Daoy (cell line): Measurements from ENCODE around the gene PCDHA9. TPM values are rescaled to one million over a fixed set of nuclear protein-coding genes. Genes with fewer than 3 reads are reported as not detected.
"Not testable (repeated sequence)": the region's sequence is repeated elsewhere in the genome, so short reads cannot be mapped to it uniquely, and the experiment has no call there.

ENCODE experiments used
- DNase-seq: peaks from one replicate; pipeline ENCODE4 v3.0.0-alpha.2; 2015; ENCODE audit warnings: low read depth
- total RNA-seq: library from RNA; depleted of rRNA; stranded (reverse); fragments of >200 nt; shearing (Covaris generic); gene quantifications from 2 replicates; pipeline ENCODE4 v1.2.3, GENCODE V29; 2014; rRNA removed

Gene PCDHA9
- total RNA-seq, 1 experiment from 2014 or later, result 0.11 TPM

DNA sequence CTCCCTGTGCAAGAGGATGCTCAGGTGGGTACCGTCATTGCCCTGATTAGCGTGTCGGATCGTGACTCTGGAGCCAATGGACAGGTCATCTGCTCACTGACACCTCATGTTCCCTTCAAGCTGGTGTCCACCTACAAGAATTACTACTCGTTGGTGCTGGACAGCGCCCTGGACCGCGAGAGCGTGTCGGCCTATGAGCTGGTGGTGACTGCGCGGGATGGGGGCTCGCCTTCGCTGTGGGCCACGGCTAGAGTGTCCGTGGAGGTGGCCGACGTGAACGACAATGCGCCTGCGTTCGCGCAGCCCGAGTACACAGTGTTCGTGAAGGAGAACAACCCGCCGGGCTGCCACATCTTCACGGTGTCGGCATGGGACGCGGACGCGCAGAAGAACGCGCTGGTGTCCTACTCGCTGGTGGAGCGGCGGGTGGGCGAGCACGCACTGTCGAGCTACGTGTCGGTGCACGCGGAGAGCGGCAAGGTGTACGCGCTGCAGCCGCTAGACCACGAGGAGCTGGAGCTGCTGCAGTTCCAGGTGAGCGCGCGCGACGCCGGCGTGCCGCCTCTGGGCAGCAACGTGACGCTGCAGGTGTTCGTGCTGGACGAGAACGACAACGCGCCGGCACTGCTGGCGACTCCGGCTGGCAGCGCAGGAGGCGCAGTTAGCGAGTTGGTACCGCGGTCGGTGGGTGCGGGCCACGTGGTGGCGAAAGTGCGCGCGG lies 28.5 kb downstream of the PCDHA9 start:
- DNase-seq, result not testable (repeated sequence)

DNA sequence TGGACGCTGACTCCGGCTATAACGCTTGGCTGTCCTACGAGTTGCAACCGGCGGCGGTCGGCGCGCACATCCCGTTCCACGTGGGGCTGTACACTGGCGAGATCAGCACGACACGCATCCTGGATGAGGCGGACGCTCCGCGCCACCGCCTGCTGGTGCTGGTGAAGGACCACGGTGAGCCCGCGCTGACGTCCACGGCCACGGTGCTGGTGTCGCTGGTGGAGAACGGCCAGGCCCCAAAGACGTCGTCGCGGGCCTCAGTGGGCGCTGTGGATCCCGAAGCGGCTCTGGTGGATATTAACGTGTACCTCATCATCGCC lies 29.0 kb downstream of the PCDHA9 start:
- DNase-seq, result no peak

DNA sequence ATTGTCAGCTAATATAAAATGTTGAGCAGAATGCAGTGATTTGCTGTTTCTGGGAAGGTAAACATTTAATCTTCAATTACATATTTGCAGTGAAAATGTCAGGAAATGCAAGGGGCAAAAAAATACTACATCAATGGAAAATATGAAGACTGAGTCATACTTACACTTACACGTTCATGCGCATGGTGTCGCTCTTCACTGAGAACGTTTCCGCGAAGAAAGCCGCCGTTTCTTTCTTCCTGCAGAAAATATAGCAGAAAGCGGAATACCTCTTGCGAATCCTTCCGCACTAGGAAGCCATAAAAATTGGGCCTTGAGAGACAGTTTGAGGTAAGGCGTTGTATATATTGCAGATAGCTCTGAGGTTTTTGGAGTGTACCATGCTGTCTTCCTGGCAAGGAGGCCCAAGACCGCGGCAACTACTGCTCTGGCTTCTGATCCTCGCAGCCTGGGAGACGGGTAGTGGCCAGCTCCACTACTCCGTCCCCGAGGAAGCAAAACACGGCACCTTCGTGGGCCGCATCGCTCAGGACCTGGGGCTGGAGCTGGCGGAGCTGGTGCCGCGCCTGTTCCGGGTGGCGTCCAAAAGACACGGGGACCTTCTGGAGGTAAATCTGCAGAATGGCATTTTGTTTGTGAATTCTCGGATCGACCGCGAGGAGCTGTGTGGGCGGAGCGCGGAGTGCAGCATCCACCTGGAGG lies 33.9 kb downstream of the PCDHA9 start, which contains the start of gene PCDHA13:
TSS of gene PCDHA13 (plus strand) at position 236 of the 702 bp plus-strand sequence. CDS start at position 381, 145 bp downstream.
- no peak for DNase-seq

DNA sequence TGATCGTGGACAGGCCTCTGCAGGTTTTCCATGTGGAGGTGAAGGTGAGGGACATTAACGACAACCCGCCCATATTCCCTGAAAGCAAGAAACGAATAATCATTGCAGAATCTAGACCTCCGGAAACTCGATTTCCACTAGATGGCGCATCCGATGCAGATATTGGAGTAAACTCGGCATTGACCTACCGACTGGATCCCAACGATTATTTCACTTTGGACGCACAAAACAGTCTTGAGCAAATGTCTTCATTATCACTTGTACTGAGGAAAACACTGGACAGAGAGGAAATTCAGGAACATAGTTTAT lies 34.4 kb downstream of the PCDHA9 start:
- no peak for DNase-seq

DNA sequence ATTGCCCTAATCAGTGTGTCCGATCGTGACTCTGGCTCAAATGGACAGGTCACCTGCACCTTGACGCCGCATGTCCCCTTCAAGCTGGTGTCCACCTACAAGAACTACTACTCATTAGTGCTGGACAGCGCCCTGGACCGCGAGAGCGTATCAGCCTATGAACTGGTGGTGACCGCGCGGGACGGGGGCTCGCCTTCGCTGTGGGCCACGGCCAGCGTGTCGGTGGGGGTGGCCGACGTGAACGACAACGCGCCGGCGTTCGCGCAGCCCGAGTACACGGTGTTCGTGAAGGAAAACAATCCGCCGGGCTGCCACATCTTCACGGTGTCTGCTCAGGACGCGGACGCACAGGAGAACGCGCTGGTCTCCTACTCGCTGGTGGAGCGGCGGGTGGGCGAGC lies 35.2 kb downstream of the PCDHA9 start:
- no peak for DNase-seq

DNA sequence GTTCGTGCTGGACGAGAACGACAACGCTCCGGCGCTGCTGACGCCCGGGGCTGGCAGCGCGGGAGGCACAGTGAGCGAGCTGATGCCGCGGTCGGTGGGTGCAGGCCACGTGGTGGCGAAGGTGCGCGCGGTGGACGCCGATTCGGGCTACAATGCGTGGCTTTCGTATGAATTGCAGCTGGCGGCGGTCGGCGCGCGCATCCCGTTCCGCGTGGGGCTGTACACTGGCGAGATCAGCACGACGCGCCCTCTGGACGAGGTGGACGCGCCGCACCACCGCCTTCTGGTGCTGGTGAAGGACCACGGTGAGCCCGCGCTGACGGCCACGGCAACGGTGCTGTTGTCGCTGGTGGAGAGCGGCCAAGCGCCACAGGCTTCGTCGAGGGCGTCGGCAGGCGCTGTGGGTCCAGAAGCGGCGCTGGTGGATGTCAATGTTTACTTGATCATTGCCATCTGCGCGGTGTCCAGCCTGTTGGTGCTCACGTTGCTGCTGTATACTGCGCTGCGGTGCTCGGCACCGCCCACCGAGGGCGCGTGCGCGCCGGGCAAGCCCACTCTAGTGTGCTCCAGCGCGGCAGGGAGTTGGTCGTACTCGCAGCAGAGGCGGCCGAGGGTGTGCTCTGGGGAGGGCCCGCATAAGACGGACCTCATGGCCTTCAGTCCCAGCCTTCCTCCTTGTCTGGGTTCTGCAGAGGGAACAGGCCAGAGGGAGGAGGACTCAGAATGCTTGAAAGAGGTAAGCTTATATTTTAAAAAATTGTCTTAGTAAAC lies 35.9 kb downstream of the PCDHA9 start:
- no peak for DNase-seq

Other genes starting within 250 kb of the PCDHA9 start
- 0.11 TPM in 1 of 2 replicates, not detected in the other for gene CD14, start 215.2 kb upstream of the PCDHA9 start, total RNA-seq
- gene TMCO6, start 208.9 kb upstream of the PCDHA9 start, total RNA-seq, result 19.1 and 38.7 TPM in 2 replicates
- gene NDUFA2, start 200.8 kb upstream of the PCDHA9 start, total RNA-seq, result 64.1 and 70.2 TPM in 2 replicates
- 138 and 190 TPM in 2 replicates for gene IK, start 200.6 kb upstream of the PCDHA9 start, total RNA-seq
- 16.8 and 22.5 TPM in 2 replicates for gene WDR55, start 183.5 kb upstream of the PCDHA9 start, total RNA-seq
- gene DND1, start 174.8 kb upstream of the PCDHA9 start, total RNA-seq, result 0.69 and 1.4 TPM in 2 replicates
- 114 and 126 TPM in 2 replicates for gene HARS1, start 157.0 kb upstream of the PCDHA9 start, total RNA-seq
- 65.1 and 68.8 TPM in 2 replicates for gene HARS2, start 156.9 kb upstream of the PCDHA9 start, total RNA-seq
- gene ZMAT2, start 147.9 kb upstream of the PCDHA9 start, total RNA-seq, result 84.2 and 124 TPM in 2 replicates
- 0.42 and 1.2 TPM in 2 replicates for gene PCDHA1, start 62.2 kb upstream of the PCDHA9 start, total RNA-seq
- gene PCDHA2, start 53.5 kb upstream of the PCDHA9 start, total RNA-seq, result 0.29 TPM in 1 of 2 replicates, not detected in the other
- gene PCDHA3, start 47.3 kb upstream of the PCDHA9 start, total RNA-seq, result 0.12 and 0.34 TPM in 2 replicates
- 1.0 and 3.0 TPM in 2 replicates for gene PCDHA4, start 41.3 kb upstream of the PCDHA9 start, total RNA-seq
- 0.39 and 0.69 TPM in 2 replicates for gene PCDHA5, start 26.8 kb upstream of the PCDHA9 start, total RNA-seq
- gene PCDHA6, start 20.4 kb upstream of the PCDHA9 start, total RNA-seq, result 5.4 and 7.0 TPM in 2 replicates
- gene PCDHA7, start 14.1 kb upstream of the PCDHA9 start, total RNA-seq, result 0.71 and 0.97 TPM in 2 replicates
- 0.06 TPM in 1 of 2 replicates, not detected in the other for gene PCDHA8, start 7.2 kb upstream of the PCDHA9 start, total RNA-seq
- 0.68 and 3.3 TPM in 2 replicates for gene PCDHA10, start 7.5 kb downstream of the PCDHA9 start, total RNA-seq
- 1.9 and 2.0 TPM in 2 replicates for gene PCDHA11, start 20.6 kb downstream of the PCDHA9 start, total RNA-seq
- gene PCDHA12, start 26.9 kb downstream of the PCDHA9 start, total RNA-seq, result 0.69 and 1.5 TPM in 2 replicates
- gene PCDHA13, start 33.7 kb downstream of the PCDHA9 start, total RNA-seq, result 0.17 and 0.71 TPM in 2 replicates
- 1.6 and 3.1 TPM in 2 replicates for gene PCDHAC1, start 77.9 kb downstream of the PCDHA9 start, total RNA-seq
- 1.2 and 1.3 TPM in 2 replicates for gene PCDHAC2, start 118.1 kb downstream of the PCDHA9 start, total RNA-seq
- 0.06 TPM in 1 of 2 replicates, not detected in the other for gene PCDHB1, start 203.0 kb downstream of the PCDHA9 start, total RNA-seq
- 12.1 and 22.4 TPM in 2 replicates for gene PCDHB2, start 246.2 kb downstream of the PCDHA9 start, total RNA-seq